NOMO-1 (cell line): ENCODE results near the gene OR11G2.
"Not testable (repeated sequence)": the region's sequence is repeated elsewhere in the genome, so short reads cannot be mapped to it uniquely, and the experiment has no call there.

ENCODE experiments used
- DNase-seq, 2 experiments: peaks; one replicate each; lab custom pipeline; 2025; ENCODE audit not compliant: unreplicated experiment in 2 of 2; lab: John Stamatoyannopoulos, UW

OR11G2 gene, protein sequence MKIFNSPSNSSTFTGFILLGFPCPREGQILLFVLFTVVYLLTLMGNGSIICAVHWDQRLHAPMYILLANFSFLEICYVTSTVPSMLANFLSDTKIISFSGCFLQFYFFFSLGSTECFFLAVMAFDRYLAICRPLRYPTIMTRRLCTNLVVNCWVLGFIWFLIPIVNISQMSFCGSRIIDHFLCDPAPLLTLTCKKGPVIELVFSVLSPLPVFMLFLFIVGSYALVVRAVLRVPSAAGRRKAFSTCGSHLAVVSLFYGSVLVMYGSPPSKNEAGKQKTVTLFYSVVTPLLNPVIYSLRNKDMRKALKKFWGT

GRCh38 chr14:20190596-20190995, at the start of gene OR11G2:
OR11G2 (plus strand) TSS chr14:20190896; CDS start chr14:20197438, 6,542 bp downstream.
- no peak for DNase-seq

DNA sequence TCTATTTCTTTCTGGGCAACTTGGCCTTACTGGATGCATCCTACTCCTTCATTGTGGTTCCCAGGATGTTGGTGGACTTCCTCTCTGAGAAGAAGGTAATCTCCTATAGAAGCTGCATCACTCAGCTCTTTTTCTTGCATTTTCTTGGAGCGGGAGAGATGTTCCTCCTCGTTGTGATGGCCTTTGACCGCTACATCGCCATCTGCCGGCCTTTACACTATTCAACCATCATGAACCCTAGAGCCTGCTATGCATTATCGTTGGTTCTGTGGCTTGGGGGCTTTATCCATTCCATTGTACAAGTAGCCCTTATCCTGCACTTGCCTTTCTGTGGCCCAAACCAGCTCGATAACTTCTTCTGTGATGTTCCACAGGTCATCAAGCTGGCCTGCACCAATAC, 46.8 kb upstream of the OR11G2 start:
- DNase-seq: no peak

DNA sequence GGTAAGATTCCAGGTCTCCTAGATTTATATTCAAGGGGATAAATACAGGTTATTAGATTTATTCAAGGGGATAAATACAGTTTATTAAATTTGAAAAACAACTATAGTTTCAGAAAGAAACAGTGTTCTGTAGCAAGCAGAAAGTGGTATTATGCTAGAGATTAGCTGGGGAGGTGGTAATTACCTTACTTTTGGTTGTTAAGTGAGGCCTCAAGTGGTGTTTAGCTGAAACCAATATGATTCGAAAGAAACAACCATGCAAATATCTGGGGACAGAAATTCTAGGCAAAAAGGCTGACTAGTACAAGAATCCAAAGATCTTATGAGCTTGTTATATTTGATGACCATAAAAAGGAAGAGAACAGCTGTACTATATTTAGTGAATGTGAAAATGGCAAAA, 45.9 kb upstream of the OR11G2 start:
- no peak for DNase-seq

GRCh38 chr14:20164462-20164861, 26.2 kb upstream of the OR11G2 start:
- no peak for DNase-seq

GRCh38 chr14:20167091-20167490, 23.6 kb upstream of the OR11G2 start:
- no peak for DNase-seq

GRCh38 chr14:20169852-20170251, 20.8 kb upstream of the OR11G2 start:
- DNase-seq: not testable (repeated sequence)

DNA sequence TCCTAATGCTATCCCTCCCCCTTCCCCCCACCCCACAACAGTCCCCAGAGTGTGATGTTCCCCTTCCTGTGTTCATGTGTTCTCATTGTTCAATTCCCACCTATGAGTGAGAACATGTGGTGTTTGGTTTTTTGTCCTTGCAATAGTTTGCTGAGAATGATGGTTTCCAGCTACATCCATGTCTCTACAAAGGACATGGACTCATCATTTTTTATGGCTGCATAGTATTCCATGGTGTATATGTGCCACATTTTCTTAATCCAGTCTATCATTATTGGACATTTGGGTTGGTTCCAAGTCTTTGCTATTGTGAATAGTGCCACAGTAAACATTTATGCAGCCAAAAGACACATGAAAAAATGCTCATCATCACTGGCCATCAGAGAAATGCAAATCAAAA, 16.5 kb upstream of the OR11G2 start:
- DNase-seq: not testable (repeated sequence)

DNA sequence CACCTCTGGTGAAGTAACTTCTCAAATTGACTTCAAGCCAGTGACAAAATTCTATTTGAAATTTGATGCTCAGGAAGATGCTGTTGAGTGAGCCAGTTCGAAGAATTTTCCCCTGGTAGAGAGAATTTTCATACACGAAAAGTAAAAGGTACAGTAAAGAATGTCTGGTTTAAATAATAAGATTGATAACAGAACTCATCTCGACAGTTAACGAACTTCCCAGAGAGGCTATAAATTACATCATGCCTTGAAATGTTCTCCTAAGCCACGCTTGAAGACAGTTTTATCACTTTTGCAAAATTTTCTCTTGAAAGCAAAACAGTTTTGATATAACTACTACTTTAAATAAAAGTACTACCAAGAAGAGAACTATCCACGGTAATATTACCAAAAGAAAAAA, 14.4 kb upstream of the OR11G2 start:
- peak in 1 of 2 experiments; percentile 27 for DNase-seq

DNA sequence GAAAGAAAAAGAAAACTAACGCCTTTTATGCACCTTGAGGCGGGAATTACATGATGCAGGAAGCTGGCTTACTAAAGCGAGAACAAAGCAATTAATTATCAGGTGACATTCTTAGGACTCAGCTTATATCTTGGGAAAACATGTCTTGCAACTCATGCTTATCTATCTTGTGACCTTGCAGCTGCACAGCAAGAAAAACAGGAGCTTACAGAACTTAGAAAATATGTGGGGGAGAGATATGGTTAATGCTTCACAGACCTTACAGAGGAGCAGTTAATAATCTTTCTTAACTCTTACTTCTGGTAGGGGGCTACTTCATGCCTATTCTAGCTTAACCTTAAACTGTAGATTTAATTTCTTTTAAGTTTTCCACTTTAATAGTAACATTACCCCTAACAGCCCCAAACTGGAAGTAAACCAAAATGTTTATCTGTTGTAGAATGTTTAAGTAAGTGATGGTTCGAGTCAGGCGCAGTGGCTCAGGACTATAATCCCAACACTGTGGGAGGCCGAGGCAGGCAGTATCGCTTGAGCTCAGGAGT, 13.2 kb upstream of the OR11G2 start:
- DNase-seq: no peak

GRCh38 chr14:20179218-20179617, 11.5 kb upstream of the OR11G2 start:
- DNase-seq: peak; percentile 66 to 89

GRCh38 chr14:20179880-20180279, 10.8 kb upstream of the OR11G2 start:
- DNase-seq: peak in 1 of 2 experiments; percentile 94

DNA sequence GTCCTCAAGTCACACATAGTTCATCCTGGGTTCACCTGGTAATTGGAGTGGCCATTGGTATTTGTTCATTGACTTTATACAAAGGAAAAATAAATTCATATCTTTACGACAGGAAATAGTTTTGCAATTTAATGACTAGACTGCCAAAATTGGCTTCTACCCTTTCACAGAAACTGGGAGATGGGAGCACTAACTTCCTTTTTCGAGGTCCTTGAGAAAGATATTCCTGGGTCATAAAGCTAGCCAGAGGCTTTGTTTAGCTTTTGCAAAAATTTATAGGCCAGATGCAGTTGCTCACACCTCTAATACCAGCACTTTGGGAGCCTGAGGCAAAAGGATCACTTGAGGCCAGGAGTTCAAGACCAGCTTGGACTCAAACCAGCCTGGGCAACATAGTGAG, 10.2 kb upstream of the OR11G2 start:
- DNase-seq: peak in 1 of 2 experiments; percentile 71

DNA sequence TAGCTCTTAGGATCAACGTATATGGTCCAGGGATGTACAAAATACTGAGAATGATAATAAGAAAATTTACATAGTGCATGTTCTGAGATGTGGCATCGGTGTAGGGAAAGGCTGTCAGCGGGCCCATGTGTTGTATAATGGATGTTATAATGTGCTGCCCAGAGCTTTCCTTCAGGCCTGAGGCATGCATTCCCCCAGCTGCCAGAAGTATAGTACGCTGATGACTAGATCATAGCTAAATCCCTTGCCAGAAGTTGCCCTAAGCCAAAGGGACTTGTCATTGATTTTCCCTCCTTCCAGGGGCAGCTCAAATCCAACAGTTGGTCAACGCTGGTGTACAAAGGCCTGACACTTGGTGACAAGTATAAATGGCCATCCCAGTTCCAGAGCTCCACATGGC, 6.5 kb upstream of the OR11G2 start:
- DNase-seq: no peak

DNA sequence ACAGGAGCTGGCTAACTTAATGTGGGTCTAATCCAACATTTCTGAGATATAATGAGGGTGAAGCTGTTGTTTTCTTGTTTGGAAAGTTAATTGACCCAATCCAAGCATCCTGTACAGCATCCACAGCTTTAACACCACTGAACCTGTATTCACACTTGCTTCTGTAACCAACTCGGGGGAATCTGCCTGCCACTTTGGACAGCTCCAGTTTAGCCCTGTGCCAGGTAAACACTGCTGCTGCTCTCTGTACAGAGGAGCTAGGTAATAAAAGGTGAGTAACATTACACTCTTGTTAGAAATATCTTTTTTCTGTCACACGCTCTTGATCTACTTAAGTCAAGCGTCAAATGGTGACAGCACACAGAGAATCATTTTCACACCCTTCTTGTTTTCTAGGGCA, 700 bp downstream of the OR11G2 start:
- no peak for DNase-seq

DNA sequence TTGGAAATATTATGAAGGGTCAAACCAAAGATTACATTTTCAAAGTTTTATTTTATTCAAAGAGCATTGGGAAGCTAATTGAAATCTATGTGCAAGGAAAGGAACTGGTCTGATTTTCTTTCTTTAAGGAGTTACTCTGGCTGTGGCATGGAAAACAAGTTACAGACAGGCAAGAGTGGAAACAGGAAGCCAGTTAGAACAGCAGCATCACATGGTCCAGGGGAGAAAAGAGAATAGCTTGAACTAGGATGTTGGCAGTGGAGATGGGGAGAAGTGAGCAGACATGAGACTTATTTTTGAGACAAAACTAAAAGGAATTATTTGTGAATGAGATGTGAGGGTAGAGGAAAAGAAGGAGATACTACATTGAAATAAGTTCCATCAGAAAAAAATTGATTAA, 3.4 kb downstream of the OR11G2 start:
- DNase-seq: no peak

- DNase-seq: not testable (repeated sequence)
Measured at GRCh38 chr14:20195170-20195569, 4.5 kb downstream of the OR11G2 start.

- no peak for DNase-seq
Measured at GRCh38 chr14:20195911-20196310, 5.2 kb downstream of the OR11G2 start.

GRCh38 chr14:20197459-20197858, 6.8 kb downstream of the OR11G2 start:
- DNase-seq: peak; percentile 49 to 68

GRCh38 chr14:20198991-20199390, 8.3 kb downstream of the OR11G2 start:
- no peak for DNase-seq

GRCh38 chr14:20204721-20205120, 14.0 kb downstream of the OR11G2 start:
- DNase-seq: peak in 1 of 2 experiments; percentile 3

DNA sequence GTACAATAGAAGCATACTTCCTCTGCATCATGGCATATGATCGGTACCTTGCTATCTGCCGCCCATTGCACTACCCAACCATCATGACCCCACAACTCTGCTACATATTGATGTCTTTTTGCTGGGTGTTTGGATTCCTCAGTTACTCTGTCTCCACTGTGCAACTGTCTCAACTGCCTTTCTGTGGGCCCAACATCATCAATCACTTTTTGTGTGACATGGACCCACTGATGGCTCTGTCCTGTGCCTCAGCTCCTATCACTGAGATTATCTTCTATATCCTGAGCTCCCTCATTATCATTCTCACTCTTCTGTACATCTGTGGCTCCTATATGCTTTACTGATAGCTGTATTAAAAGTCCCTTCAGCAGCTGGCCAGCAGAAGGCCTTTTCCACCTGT, 18.9 kb downstream of the OR11G2 start:
- DNase-seq: no peak

- DNase-seq: not testable (repeated sequence)
Measured at GRCh38 chr14:20212406-20212805, 21.7 kb downstream of the OR11G2 start.

- DNase-seq: no peak
Measured at GRCh38 chr14:20215196-20215595, 24.5 kb downstream of the OR11G2 start.
